K562 (cell line): Measurements from ENCODE around the gene NPPC.

Source experiments
- NCOA2 ChIP-seq, 2 experiments: fragments of 450-650 bp; IDR thresholded peaks; 2 replicates each; pipeline ENCODE4 v1.6.1; 2018; ENCODE audit warnings: mild to moderate bottlenecking in 2 of 2, moderate library complexity in 1 of 2; ENCODE audit not compliant: partially characterized antibody in 2 of 2
- POLR2AphosphoS5 ChIP-seq: IDR thresholded peaks from 2 replicates; pipeline ENCODE4 v1.6.1; 2011; ENCODE audit warnings: mild to moderate bottlenecking, low read depth, low read length, moderate library complexity; ENCODE audit not compliant: control insufficient read depth, insufficient read depth
- XRCC5 ChIP-seq: fragments of 200-400 bp; formaldehyde crosslinking; IDR thresholded peaks from 2 replicates; pipeline ENCODE4 v1.6.1; 2017; ENCODE audit warnings: low read depth, mild to moderate bottlenecking, low read length
- ZNF644 ChIP-seq: fragments of 200-800 bp; sonication (Bioruptor generic); IDR thresholded peaks from 2 replicates; pipeline ENCODE4 v1.6.1; 2016; ENCODE audit warnings: low read depth, missing genetic modification characterization, missing compliant biosample characterization
- TF ChIP-seq, protein P1 (sequence below): sonication (generic); formaldehyde crosslinking; IDR thresholded peaks from 2 replicates; pipeline ENCODE4 v1.9.0; 2022; ENCODE audit warnings: mild to moderate bottlenecking, missing genetic modification reagents
- TF ChIP-seq, protein P2 (sequence below), 3 experiments: IDR thresholded peaks in 2 of 3; conservative IDR thresholded peaks in 1 of 3; 2 replicates each; pipeline ENCODE4 v1.5.1; 2011 to 2012; ENCODE audit warnings: low read length in 3 of 3, mild to moderate bottlenecking in 3 of 3, control low read depth in 2 of 3, improper control_type of control experiment in 1 of 3, inconsistent platforms in 1 of 3, low read depth in 1 of 3, mixed read lengths in 1 of 3, moderate library complexity in 1 of 3; ENCODE audit not compliant: insufficient read depth in 2 of 3

DNA sequence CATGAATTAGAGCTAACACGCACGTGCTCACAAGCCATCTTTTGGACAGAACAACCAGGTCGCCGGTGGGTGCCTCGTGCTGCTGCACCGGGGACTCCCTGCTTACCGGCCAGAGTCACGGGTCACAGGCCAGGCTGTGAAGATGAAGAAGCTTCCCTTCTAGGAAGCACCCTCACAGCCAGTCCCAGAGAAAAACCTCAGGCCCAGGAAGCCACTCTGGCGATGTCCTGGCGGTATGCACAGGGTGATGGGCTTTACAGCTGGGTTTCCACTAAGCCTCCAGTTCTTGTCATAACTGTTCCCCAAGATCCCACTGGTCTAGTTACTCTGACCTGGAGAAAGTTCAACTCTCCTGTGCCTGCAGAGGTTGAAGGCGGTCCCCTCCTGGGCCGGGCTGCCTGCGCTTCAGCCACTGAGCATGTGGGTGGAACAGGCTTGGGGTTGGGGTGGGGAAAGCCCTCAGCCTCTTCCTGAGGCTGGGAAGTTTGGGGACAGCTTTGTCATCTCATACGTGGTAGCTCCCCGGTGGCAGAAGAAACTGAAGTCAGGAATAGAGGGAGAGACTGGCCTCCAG is 20.1 kb upstream of the NPPC start:
- TF ChIP-seq XRCC5 = no peak
- TF ChIP-seq, protein P1, sequence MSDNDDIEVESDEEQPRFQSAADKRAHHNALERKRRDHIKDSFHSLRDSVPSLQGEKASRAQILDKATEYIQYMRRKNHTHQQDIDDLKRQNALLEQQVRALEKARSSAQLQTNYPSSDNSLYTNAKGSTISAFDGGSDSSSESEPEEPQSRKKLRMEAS (CRISPR knock-in tag) = no peak
- TF ChIP-seq POLR2AphosphoS5 = no peak
- TF ChIP-seq NCOA2 (IDR thresholded peaks at IDR 0.05; ENCODE audit: partially characterized antibody in 2 of 2) = no peak
- TF ChIP-seq, protein P2, sequence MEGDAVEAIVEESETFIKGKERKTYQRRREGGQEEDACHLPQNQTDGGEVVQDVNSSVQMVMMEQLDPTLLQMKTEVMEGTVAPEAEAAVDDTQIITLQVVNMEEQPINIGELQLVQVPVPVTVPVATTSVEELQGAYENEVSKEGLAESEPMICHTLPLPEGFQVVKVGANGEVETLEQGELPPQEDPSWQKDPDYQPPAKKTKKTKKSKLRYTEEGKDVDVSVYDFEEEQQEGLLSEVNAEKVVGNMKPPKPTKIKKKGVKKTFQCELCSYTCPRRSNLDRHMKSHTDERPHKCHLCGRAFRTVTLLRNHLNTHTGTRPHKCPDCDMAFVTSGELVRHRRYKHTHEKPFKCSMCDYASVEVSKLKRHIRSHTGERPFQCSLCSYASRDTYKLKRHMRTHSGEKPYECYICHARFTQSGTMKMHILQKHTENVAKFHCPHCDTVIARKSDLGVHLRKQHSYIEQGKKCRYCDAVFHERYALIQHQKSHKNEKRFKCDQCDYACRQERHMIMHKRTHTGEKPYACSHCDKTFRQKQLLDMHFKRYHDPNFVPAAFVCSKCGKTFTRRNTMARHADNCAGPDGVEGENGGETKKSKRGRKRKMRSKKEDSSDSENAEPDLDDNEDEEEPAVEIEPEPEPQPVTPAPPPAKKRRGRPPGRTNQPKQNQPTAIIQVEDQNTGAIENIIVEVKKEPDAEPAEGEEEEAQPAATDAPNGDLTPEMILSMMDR (IDR thresholded peaks at IDR 0.05 in 2 of 3, conservative IDR thresholded peaks at IDR 0.05 in 1 of 3; ENCODE audit: insufficient read depth in 2 of 3, low read depth in 1 of 3, low read length in 3 of 3) = no peak
- no peak for TF ChIP-seq ZNF644 (tag)
